Right lobe of liver (tissue), 6 donors: ENCODE data around the gene HOMEZ. TPM values are rescaled to one million over a fixed set of nuclear protein-coding genes. Genes with fewer than 3 reads are reported as not detected.

Source experiments
- ATAC-seq, 4 donors: fragments of 200-7000 bp; cut with Tn5 transposase; one replicate each; pipeline ENCODE4 v1.9.1; 2020; ENCODE audit warnings: mild to moderate bottlenecking in 4 of 4, moderate library complexity in 4 of 4
- DNase-seq, 3 donors: peaks; one replicate each; pipeline ENCODE4 v3.0.0-alpha.2; 2020
- H3K27ac ChIP-seq, 3 donors: fragments of 200-600 bp; one replicate each; pipeline ENCODE4 v1.8.0; 2022
- H3K27me3 ChIP-seq, 2 donors: fragments of 200-600 bp; one replicate each; pipeline ENCODE4 v1.8.0; 2022
- H3K36me3 ChIP-seq, 4 donors: fragments of 200-600 bp; sonication (generic) in 1 of 4; one replicate each; pipeline versions ENCODE4 v1.5.1 to v1.8.0; 2017 to 2022; ENCODE audit warnings: control low read depth in 1 of 4
- H3K4me1 ChIP-seq, 4 donors: fragments of 200-600 bp; sonication (generic) in 1 of 4; one replicate each; pipeline versions ENCODE4 v1.5.1 to v1.8.0; 2017 to 2022; ENCODE audit warnings: control low read depth in 1 of 4
- H3K4me3 ChIP-seq, 3 donors: fragments of 200-600 bp; one replicate each; pipeline ENCODE4 v1.8.0; 2022
- H3K9me3 ChIP-seq, 4 donors: fragments of 200-600 bp; sonication (generic) in 1 of 4; one replicate each; pipeline versions ENCODE4 v1.5.1 to v1.8.0; 2017 to 2022; ENCODE audit warnings: control low read depth in 1 of 4
- POLR2A ChIP-seq: fragments of 450-650 bp; IDR thresholded peaks from one replicate; pipeline ENCODE4 v1.6.1; 2017; ENCODE audit warnings: antibody characterized with exemption, mild to moderate bottlenecking
- WGBS: methylation state at CpG from one replicate; pipeline ENCODE4 v1.1.6; 2018; ENCODE audit warnings: low coverage, low lambda C conversion rate; ENCODE audit not compliant: insufficient coverage; ENCODE audit errors: missing lambda C conversion rate; 5-methylcytosine and 5-hydroxymethylcytosine counted together
- intact Hi-C, 2 donors: fragments of 100-400 bp; cut with DNase I; formaldehyde crosslinking; loops; one replicate each; pipeline versions ENCODE4 v1.11.2 to v1.14.1; 2022
- total RNA-seq, 6 experiments: library from RNA; depleted of rRNA in 2 of 6; stranded (reverse); fragments of >200 nt in 2 of 6; fragmentation: NEBNext Ultra II Directional in 3 of 6; extraction: Animal tissue kit (Norgen Biotek cat#: 25700) in 3 of 6; gene quantifications; one replicate each; pipeline versions ENCODE4 v1.1.0 to v1.2.4, GENCODE V29; 2016 to 2023
- TF ChIP-seq, protein P1 (sequence below), 4 donors: fragments of 200-600 bp in 3 of 4; fragments of 450-650 bp in 1 of 4; IDR thresholded peaks; one replicate each; pipeline versions ENCODE4 v1.5.1 to v1.8.0; 2016 to 2022; ENCODE audit warnings: antibody characterized with exemption in 4 of 4, mild to moderate bottlenecking in 2 of 4
- donor health status: DM: no; HTN: yes; CAD: no.
- donor health status: DM: no; HTN: no; CAD: no.
- donor health status: DM: no; HTN: no; CAD: no.
- donor health status: DM: no; HTN: yes; CAD: no.
- donor health status: DM: no; HTN: yes; CAD: no.

HOMEZ gene
- total RNA-seq, 6 experiments from 2014 or later: 3.4 to 8.8 (median 5.3) TPM

- Histone ChIP-seq H3K4me3 (no peak overlapping the region), H3K27me3 (no peaks in the 10 kb centered on the region), H3K27ac (no peak overlapping the region), H3K36me3 (peaks cover 0 to 10% (median 0%) of the 10 kb centered on the region in 4 donors), H3K9me3 (no peaks in the 10 kb centered on the region), H3K4me1 (peaks cover 0 to 11% (median 3%) of the 10 kb centered on the region in 4 donors)
- DNase-seq (no peak), ATAC-seq (no peak)
- intact Hi-C loops: no loop called here
- WGBS: 89% methylated on average over 7 of the region's 7 CpGs
- TF ChIP-seq, protein P1, sequence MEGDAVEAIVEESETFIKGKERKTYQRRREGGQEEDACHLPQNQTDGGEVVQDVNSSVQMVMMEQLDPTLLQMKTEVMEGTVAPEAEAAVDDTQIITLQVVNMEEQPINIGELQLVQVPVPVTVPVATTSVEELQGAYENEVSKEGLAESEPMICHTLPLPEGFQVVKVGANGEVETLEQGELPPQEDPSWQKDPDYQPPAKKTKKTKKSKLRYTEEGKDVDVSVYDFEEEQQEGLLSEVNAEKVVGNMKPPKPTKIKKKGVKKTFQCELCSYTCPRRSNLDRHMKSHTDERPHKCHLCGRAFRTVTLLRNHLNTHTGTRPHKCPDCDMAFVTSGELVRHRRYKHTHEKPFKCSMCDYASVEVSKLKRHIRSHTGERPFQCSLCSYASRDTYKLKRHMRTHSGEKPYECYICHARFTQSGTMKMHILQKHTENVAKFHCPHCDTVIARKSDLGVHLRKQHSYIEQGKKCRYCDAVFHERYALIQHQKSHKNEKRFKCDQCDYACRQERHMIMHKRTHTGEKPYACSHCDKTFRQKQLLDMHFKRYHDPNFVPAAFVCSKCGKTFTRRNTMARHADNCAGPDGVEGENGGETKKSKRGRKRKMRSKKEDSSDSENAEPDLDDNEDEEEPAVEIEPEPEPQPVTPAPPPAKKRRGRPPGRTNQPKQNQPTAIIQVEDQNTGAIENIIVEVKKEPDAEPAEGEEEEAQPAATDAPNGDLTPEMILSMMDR (IDR thresholded peaks at IDR 0.05): no peak
- TF ChIP-seq POLR2A: no peak
Observed at GRCh38 chr14:23296012-23296777, 10.3 kb upstream of the HOMEZ start.

DNA sequence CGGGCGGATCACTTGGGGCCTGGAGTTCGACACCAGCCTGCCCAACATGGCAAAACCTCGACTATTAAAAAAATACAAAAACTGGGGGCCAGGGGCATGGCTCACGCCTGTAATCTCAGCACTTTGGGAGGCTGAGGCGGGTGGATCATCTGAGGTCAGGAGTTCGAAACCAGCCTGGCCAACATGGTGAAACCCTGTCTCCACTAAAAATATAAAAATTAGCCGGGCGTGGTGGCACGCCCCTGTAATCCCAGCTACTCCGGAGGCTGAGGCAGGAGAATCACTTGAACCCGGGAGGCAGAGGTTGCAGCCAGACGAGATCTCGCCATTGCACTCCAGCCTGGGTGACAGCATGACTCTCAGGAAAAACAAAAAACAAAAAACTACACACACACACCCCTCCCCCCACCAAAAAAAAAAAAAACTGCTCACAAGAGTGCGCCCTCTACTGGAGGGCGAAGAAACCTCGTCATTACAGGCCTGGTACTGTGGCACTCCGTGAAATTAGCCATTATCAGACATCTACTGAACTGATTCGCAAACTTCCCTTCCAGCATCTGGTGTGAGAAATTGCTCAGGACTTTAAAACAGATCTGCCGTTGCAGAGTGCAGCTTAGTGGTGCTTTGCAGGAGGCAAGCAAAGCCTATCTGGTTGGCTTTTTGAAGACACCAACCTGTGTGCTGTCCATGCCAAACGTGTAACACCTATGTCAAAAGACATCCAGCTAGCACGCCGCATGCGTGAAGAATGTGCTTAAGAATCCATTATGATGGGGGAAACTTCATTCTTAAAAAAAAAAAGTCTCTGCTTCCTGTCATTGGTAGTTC is 9.0 kb upstream of the HOMEZ start:
- intact Hi-C loops: no loop called here
- no peaks in the 10 kb centered on the region for H3K27me3 ChIP-seq
- ATAC-seq (peak; percentile 84 to 93 (median 88)), DNase-seq (no peak)
- H3K9me3 ChIP-seq: no peaks in the 10 kb centered on the region
- H3K36me3 ChIP-seq: peaks cover 0 to 10% (median 0%) of the 10 kb centered on the region in 4 donors
- TF ChIP-seq, protein P1 (IDR thresholded peaks at IDR 0.05): peak; percentile 56 to 83 (median 72)
- TF ChIP-seq POLR2A: no peak
- H3K4me3 ChIP-seq: no peak overlapping the region
- 12% methylated on average over 19 of the region's 24 CpGs for WGBS
- peaks cover 0 to 11% (median 0%) of the 10 kb centered on the region in 4 donors for H3K4me1 ChIP-seq
- H3K27ac ChIP-seq: no peak overlapping the region

DNA sequence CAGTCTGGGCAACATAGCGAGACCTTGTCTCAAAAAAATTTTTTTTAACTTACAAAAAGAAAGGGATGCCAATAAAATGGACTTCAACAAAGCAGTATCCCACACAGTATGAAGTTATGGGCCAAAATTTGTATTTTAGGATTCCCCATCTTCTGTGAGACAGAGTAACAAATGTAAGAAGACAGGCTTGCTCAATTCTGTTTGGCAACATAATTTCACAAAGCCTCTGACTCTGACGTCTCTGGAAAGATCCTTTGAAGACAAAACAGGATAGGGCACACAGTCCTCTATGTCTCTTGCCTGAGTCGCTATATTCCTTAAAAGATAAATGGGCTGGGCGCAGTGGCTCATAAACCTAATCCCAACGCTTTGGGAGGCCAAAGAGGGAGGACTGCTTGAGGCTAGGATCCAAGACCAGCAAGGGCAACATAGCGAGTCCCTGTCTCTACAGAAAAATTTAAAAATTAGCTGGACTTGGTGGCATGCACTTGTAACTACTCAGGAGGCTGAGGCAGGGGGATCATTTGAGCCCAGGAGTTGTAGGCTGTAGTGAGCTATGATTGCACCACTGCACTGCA is 1.1 kb upstream of the HOMEZ start:
- TF ChIP-seq, protein P1 (IDR thresholded peaks at IDR 0.05): no peak
- TF ChIP-seq POLR2A: no peak
- Histone ChIP-seq H3K4me1 (peaks cover 0 to 18% (median 3%) of the 10 kb centered on the region in 4 donors), H3K4me3 (peak overlapping the region; percentile 83 to 89 (median 83)), H3K27me3 (no peaks in the 10 kb centered on the region), H3K9me3 (no peaks in the 10 kb centered on the region), H3K36me3 (no peaks in the 10 kb centered on the region), H3K27ac (peak overlapping the region; percentile 91 to 94 (median 94))
- DNase-seq (no peak), ATAC-seq (no peak)
- WGBS: 60% methylated on average over 6 of the region's 6 CpGs
- intact Hi-C loops: no loop called here

DNA sequence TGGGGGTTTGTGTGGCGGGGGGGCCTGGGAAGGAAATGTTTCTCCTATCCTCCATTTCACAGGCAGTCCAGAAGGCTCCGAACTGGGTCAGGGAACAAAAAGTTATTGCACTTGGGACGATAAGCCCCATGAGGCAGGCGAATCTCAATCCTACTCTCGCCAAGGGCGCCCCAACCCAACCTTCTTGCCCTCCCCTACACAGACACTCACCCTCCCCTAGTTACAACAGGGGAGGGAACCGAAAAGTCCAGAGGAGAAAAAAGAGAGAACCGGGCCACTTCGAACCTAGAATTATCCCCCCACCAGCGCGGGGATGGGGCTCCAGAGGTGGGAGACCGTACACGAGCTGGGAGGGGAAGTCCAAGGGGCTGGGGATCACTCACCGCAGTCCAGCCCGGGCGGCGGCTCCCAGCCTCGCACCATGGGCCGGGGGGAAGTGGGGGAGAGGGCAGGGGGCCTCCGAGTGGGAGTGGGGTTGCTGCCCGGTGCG is 357 bp downstream of the HOMEZ start:
- intact Hi-C loops: no loop called here
- Histone ChIP-seq H3K27me3 (no peaks in the 10 kb centered on the region), H3K27ac (peak overlapping the region; percentile 93 to 95 (median 94)), H3K36me3 (no peaks in the 10 kb centered on the region), H3K4me1 (peaks cover 0 to 18% (median 3%) of the 10 kb centered on the region in 4 donors), H3K9me3 (no peaks in the 10 kb centered on the region), H3K4me3 (peak overlapping the region; percentile 83 to 89 (median 83))
- TF ChIP-seq POLR2A: no peak
- TF ChIP-seq, protein P1 (IDR thresholded peaks at IDR 0.05): no peak
- DNase-seq: peak in 1 of 3 donors; percentile 47
- WGBS: 0% methylated on average over 2 of the region's 22 CpGs
- ATAC-seq: peak; percentile 27 to 41 (median 37)
